K562 (cell line): ENCODE data around the gene LIPM.

Source experiments
- CTCF ChIP-seq, 3 experiments: IDR thresholded peaks in 2 of 3; conservative IDR thresholded peaks in 1 of 3; 2 replicates each; pipeline ENCODE4 v1.5.1; 2011 to 2012; ENCODE audit warnings: low read length in 3 of 3, mild to moderate bottlenecking in 3 of 3, control low read depth in 2 of 3, improper control_type of control experiment in 1 of 3, inconsistent platforms in 1 of 3, low read depth in 1 of 3, mixed read lengths in 1 of 3, moderate library complexity in 1 of 3; ENCODE audit not compliant: insufficient read depth in 2 of 3
- MYC ChIP-seq, 2 experiments: fragments of 250-450 bp in 1 of 2; sonication (Bioruptor Pico) in 1 of 2; IDR thresholded peaks; 2 replicates each; pipeline versions ENCODE4 v1.5.1 to v1.6.1; 2012 to 2021; ENCODE audit warnings: low read depth in 2 of 2, borderline replicate concordance in 1 of 2, improper control_type of control experiment in 1 of 2, low read length in 1 of 2, mild to moderate bottlenecking in 1 of 2, moderate library complexity in 1 of 2
- ZNF175 ChIP-seq: fragments of 200-800 bp; sonication (Bioruptor generic); IDR thresholded peaks from 2 replicates; pipeline ENCODE4 v1.6.1; 2016; ENCODE audit warnings: low read depth, mild to moderate bottlenecking, missing genetic modification characterization, missing compliant biosample characterization

GRCh38 chr10:88840104-88840503, 37.6 kb downstream of the LIPM start:
- TF ChIP-seq CTCF (IDR thresholded peaks at IDR 0.05 in 2 of 3, conservative IDR thresholded peaks at IDR 0.05 in 1 of 3; ENCODE audit: insufficient read depth in 2 of 3, low read depth in 1 of 3, low read length in 3 of 3) = no peak
- no peak for TF ChIP-seq MYC (IDR thresholded peaks at IDR 0.05; ENCODE audit: low read depth, low read length)
- TF ChIP-seq MYC (CRISPR knock-in tag; IDR thresholded peaks at IDR 0.05; ENCODE audit: borderline replicate concordance, low read depth) = no peak
- no peak for TF ChIP-seq ZNF175
